ENCODE measurements around the gene MYO1E.

DNA sequence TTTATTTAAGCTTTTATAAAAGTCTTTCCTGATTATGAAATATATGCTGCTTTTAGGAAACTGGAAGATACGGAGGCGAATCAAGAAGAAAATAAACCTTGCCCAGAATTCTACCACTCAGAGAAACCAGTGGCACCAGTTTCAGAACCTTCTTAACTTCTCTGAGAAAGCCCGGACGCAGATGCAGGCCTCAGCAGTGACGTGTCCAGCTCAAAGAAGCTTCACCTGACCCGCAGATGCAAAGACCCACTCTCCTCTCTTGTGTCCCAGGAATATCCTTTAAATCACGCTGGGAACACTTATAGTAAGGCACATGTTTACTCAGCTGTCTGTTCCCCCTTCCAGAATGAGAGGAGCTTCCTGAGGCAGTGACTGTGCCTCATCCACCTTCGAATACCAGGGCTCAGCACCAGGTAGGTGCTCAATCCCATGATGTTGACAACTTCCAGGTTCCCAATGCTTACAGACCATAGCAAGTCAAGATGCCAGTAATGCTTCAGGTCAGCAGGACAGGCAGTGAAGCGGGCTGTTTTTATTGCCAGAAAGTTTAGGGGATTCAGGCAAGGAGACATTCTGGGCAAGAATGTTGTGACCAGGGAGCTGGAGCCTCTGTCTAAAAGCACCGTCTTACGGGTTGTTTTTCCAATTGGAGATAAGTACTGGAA, 205.9 kb downstream of the MYO1E start:
- no peak for TF ChIP-seq POLR2A (IDR thresholded peaks at IDR 0.05; ENCODE audit: low read depth, low read length)
- TF ChIP-seq, protein P1, sequence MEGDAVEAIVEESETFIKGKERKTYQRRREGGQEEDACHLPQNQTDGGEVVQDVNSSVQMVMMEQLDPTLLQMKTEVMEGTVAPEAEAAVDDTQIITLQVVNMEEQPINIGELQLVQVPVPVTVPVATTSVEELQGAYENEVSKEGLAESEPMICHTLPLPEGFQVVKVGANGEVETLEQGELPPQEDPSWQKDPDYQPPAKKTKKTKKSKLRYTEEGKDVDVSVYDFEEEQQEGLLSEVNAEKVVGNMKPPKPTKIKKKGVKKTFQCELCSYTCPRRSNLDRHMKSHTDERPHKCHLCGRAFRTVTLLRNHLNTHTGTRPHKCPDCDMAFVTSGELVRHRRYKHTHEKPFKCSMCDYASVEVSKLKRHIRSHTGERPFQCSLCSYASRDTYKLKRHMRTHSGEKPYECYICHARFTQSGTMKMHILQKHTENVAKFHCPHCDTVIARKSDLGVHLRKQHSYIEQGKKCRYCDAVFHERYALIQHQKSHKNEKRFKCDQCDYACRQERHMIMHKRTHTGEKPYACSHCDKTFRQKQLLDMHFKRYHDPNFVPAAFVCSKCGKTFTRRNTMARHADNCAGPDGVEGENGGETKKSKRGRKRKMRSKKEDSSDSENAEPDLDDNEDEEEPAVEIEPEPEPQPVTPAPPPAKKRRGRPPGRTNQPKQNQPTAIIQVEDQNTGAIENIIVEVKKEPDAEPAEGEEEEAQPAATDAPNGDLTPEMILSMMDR (conservative IDR thresholded peaks at IDR 0.05; ENCODE audit: low read depth, low read length): no peak
- TF ChIP-seq MAZ (IDR thresholded peaks at IDR 0.05; ENCODE audit: borderline replicate concordance, low read depth, low read length): no peak
- TF ChIP-seq CEBPB (IDR thresholded peaks at IDR 0.05; ENCODE audit: low read depth, low read length): no peak

Measured in IMR-90 (cell line).